Measurements from ENCODE around the gene CHAT.

The CHAT gene

DNA sequence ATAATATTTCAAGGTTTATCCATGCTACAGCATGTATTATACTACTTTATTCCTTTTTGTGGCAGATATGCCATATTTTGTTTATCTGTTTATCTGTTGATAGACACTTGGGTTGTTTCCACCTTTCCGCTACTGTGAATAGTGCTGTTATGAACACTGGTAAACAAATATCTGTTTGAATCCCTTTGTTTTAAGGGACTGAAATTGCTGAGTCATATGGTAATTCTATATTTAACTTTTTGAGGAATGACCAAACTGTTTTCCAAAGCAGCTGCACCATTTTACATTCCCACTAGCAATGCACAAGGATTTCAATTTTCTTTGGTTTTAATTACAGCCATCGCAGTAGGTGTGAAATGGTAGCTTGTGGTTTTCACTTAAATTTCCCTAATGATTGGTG, 69.0 kb downstream of the CHAT start:
- no peak overlapping the region for H3K4me3 ChIP-seq (ENCODE audit: low read depth, low read length)
- no peak for DNase-seq (ENCODE audit: low read depth)
- TF ChIP-seq, protein P1, sequence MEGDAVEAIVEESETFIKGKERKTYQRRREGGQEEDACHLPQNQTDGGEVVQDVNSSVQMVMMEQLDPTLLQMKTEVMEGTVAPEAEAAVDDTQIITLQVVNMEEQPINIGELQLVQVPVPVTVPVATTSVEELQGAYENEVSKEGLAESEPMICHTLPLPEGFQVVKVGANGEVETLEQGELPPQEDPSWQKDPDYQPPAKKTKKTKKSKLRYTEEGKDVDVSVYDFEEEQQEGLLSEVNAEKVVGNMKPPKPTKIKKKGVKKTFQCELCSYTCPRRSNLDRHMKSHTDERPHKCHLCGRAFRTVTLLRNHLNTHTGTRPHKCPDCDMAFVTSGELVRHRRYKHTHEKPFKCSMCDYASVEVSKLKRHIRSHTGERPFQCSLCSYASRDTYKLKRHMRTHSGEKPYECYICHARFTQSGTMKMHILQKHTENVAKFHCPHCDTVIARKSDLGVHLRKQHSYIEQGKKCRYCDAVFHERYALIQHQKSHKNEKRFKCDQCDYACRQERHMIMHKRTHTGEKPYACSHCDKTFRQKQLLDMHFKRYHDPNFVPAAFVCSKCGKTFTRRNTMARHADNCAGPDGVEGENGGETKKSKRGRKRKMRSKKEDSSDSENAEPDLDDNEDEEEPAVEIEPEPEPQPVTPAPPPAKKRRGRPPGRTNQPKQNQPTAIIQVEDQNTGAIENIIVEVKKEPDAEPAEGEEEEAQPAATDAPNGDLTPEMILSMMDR (IDR thresholded peaks at IDR 0.05; ENCODE audit: control insufficient read depth, extremely low read depth, insufficient read depth): no peak

DNA sequence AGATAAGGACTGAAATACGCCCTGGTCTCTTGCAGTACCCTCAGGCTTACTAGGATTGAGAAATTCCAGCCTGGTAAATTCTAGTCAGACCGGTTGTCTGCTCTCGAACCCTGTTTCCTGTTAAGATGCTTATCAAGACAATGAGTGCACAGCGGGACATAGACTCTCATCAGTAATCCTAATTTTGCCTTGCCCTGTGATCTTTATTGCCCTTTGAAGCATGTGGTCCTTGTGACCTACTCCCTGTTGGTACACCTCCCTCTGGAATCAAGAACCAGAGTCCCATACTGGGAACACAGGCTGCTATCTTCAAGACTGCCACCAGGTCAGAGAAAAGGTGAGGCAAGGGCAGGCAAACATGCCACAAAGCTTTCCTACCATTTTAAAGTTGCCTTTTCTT, 72.8 kb downstream of the CHAT start:
- TF ChIP-seq, protein P1 (IDR thresholded peaks at IDR 0.05; ENCODE audit: control insufficient read depth, extremely low read depth, insufficient read depth): no peak
- DNase-seq (ENCODE audit: low read depth): no peak
- no peak overlapping the region for H3K4me3 ChIP-seq (ENCODE audit: low read depth, low read length)

DNA sequence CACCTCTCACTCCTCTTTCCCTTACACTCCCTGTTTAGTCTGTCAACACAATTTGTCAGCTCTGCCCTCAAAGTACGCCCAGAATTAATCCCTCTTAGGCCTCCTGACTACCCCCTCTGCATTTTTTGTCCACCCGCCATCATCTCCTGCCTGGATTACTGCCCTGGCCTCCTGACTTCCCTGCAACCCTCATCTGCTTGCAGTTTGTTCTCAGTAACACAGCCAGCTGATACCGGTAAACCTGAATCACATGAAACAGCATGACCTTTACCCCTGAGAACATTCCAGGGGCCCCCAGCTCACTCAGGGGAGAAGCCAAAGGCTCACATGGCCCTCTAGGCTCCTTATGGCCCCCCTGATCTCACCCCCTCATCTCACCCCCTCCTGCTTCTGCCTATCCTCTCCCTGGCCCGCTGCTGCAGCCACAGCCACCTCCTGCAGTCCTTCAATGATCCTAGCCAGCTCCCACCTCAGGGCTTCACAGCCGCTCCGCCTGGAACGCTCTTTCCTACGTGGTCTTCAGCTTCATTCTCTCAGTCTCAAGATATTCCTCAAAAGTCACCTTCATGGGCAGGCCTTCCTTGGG, 74.5 kb downstream of the CHAT start:
- DNase-seq (ENCODE audit: low read depth): no peak
- TF ChIP-seq, protein P1 (IDR thresholded peaks at IDR 0.05; ENCODE audit: control insufficient read depth, extremely low read depth, insufficient read depth): no peak
- H3K4me3 ChIP-seq (ENCODE audit: low read depth, low read length): no peak overlapping the region

DNA sequence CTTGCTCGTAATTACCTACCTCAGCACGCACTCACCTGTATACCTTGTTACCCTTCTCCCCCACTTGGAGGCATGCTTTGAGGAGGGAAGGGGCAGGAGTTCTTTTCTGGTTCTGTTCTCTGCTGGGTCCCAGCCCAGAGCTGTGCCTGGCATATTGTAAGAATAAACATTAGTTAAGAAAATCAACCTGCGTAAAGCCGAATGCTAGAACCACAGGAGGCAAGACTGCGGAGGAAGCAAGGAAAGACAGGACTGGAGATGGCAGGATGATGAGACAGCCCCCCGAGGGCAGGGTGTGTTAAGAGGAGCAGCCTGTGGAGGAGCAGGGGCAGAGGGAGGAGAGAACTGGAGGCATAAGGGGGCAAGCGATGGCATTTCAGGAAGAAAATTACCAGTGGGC, 75.1 kb downstream of the CHAT start:
- DNase-seq (ENCODE audit: low read depth): no peak
- no peak overlapping the region for H3K4me3 ChIP-seq (ENCODE audit: low read depth, low read length)
- TF ChIP-seq, protein P1 (IDR thresholded peaks at IDR 0.05; ENCODE audit: control insufficient read depth, extremely low read depth, insufficient read depth): no peak

DNA sequence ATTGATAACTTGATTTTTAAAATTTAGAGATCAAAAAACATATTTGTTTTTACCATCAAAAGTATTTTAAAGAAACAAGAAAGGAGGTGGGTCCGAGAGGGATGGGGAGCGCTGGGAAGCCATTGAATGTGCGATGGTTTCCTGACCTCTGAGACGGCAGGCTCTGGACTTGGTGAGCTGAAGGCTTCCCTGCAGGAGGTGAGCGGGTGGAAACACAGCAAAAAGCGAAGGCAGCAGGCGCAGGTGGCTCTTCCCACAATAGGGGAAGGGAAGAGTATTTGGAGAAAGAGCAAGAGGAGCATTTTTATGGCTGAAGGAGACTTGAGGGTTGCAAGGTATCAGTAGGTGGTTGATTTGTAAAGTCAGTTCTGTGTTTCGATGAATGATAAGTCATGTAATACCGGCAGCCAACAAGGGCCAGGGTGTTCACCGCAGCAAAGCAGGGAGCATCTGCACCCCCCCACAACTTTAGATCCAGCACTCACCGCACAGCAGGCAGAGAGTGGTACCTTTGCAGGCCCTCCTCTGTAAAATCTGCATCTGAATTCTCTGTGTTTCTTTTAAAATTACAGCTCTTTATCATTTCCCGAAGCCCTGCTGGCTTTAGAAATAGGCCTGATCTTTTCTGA, 76.2 kb downstream of the CHAT start:
- TF ChIP-seq, protein P1 (IDR thresholded peaks at IDR 0.05; ENCODE audit: control insufficient read depth, extremely low read depth, insufficient read depth): no peak

DNA sequence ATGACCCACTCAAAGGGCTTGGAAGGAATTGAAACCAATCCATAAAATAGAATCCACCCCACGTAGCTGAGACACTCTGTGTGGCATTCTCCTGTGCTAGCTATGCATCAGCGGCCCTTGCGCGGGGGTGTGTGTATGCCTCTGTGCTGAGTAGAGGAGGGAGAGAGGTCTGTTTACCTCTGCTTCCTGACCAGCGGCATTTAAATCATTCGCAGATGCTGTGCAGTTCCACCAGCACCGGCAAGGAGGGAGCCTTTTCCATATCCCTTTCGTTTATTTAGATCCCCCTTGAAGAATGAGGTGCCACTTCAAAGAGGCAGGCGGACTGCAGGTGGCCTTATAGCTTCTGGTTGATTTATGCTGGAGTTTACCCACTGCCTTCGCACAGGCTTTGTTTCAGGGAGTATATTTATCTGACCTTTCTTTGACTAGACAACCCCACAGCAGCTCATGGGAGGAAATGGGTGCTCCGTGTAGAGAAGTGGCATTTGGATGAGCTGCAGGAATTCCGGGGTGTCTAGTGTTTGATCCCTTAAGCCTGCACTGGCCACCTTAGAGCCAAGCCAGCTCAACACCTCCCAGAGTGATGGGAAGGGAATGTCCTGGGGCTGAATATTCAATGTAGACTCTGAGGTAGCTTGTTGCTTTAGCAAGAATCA, 77.0 kb downstream of the CHAT start:
- H3K4me3 ChIP-seq (ENCODE audit: low read depth, low read length): no peak overlapping the region
- DNase-seq (ENCODE audit: low read depth): no peak
- TF ChIP-seq, protein P1 (IDR thresholded peaks at IDR 0.05; ENCODE audit: control insufficient read depth, extremely low read depth, insufficient read depth): no peak

More for the DNA sequence above, 76.2 kb downstream of the CHAT start:
- no peak overlapping the region for H3K4me3 ChIP-seq (ENCODE audit: low read depth, low read length)
- DNase-seq (ENCODE audit: low read depth): no peak

Measured in LNCaP clone FGC (cell line).